ENCODE results near the gene SLC29A4.
"Not testable (repeated sequence)": the region's sequence is repeated elsewhere in the genome, so short reads cannot be mapped to it uniquely, and the experiment has no call there.

Gene SLC29A4

DNA sequence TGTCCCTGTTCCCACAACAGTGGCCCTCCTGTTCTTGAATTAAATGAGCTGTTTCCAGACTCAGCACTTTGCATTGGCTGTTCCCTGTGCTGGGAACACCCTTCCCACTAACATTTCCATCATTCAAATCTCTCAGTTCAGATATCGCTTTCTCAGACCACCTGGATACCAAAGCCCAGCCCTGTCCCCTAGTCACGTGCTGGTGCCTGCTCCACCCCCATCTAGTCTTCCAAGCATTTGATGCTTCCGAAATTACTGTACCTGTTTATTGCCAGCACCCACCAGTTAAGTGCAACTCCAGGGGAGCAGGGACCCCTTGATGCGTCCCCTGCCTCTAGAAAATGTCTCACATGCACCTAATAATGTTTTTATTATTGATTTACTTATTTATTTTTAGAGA lies 3.0 kb upstream of the SLC29A4 start:
- no peak overlapping the region for H3K27ac ChIP-seq (ENCODE audit: extremely low read depth, low read depth, low read length)
- H3K4me3 ChIP-seq (ENCODE audit: low read depth, low read length): no peak overlapping the region
- ChIA-PET POLR2A (no interaction called here), CTCF (interaction anchor here (0.6 kb wide), 1 partner anchor 223 kb away, joined by 3 read pairs; no protein-coding TSS in a partner anchor)
- H3K9me3 ChIP-seq (ENCODE audit: control insufficient read depth, insufficient read depth, low read depth, low read length): no peaks in the 10 kb centered on the region
- H3K4me1 ChIP-seq (ENCODE audit: control insufficient read depth, insufficient read depth, low read length): no peaks in the 10 kb centered on the region; the same call in 1 of the 2 replicates
- no peaks in the 10 kb centered on the region for H3K36me3 ChIP-seq (ENCODE audit: control insufficient read depth in 2 of 2, insufficient read depth in 1 of 2, low read length in 2 of 2)
- TF ChIP-seq ZNF48 (tag by site-specific recombination; IDR thresholded peaks at IDR 0.05) (no peak), ZNF530 (tag by site-specific recombination; IDR thresholded peaks at IDR 0.05; ENCODE audit: low read depth) (no peak), ZNF610 (tag by site-specific recombination; IDR thresholded peaks at IDR 0.05; ENCODE audit: borderline replicate concordance) (no peak), ZNF426 (tag by site-specific recombination; IDR thresholded peaks at IDR 0.05) (no peak), ZNF621 (tag by site-specific recombination; IDR thresholded peaks at IDR 0.05) (no peak), ZNF221 (tag by site-specific recombination; IDR thresholded peaks at IDR 0.05; ENCODE audit: borderline replicate concordance) (no peak), ZNF830 (tag by site-specific recombination; IDR thresholded peaks at IDR 0.05; ENCODE audit: low read depth) (no peak), HIC1 (tag by site-specific recombination; IDR thresholded peaks at IDR 0.05) (no peak), ZNF155 (tag by site-specific recombination; IDR thresholded peaks at IDR 0.05) (no peak), ZNF76 (tag by site-specific recombination; IDR thresholded peaks at IDR 0.05; ENCODE audit: borderline replicate concordance, low read depth) (no peak), ZNF18 (tag by site-specific recombination; IDR thresholded peaks at IDR 0.05) (no peak), HOXD13 (CRISPR knock-in tag; IDR thresholded peaks at IDR 0.05; ENCODE audit: borderline replicate concordance) (no peak), ZEB2 (tag by site-specific recombination; IDR thresholded peaks at IDR 0.05) (no peak), ZNF114 (tag by site-specific recombination; IDR thresholded peaks at IDR 0.05) (no peak), ZNF561 (tag by site-specific recombination; IDR thresholded peaks at IDR 0.05; ENCODE audit: borderline replicate concordance) (no peak), HOXC10 (CRISPR knock-in tag; IDR thresholded peaks at IDR 0.05) (no peak), ZNF555 (tag by site-specific recombination; conservative IDR thresholded peaks at IDR 0.05) (no peak)
- TF ChIP-seq, protein P1, sequence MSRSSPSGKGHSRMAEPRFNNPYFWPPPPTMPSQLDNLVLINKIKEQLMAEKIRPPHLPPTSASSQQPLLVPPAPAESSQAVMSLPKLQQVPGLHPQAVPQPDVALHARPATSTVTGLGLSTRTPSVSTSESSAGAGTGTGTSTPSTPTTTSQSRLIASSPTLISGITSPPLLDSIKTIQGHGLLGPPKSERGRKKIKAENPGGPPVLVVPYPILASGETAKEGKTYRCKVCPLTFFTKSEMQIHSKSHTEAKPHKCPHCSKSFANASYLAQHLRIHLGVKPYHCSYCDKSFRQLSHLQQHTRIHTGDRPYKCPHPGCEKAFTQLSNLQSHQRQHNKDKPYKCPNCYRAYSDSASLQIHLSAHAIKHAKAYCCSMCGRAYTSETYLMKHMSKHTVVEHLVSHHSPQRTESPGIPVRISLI (tag by site-specific recombination; IDR thresholded peaks at IDR 0.05): no peak
- TF ChIP-seq, protein P2, sequence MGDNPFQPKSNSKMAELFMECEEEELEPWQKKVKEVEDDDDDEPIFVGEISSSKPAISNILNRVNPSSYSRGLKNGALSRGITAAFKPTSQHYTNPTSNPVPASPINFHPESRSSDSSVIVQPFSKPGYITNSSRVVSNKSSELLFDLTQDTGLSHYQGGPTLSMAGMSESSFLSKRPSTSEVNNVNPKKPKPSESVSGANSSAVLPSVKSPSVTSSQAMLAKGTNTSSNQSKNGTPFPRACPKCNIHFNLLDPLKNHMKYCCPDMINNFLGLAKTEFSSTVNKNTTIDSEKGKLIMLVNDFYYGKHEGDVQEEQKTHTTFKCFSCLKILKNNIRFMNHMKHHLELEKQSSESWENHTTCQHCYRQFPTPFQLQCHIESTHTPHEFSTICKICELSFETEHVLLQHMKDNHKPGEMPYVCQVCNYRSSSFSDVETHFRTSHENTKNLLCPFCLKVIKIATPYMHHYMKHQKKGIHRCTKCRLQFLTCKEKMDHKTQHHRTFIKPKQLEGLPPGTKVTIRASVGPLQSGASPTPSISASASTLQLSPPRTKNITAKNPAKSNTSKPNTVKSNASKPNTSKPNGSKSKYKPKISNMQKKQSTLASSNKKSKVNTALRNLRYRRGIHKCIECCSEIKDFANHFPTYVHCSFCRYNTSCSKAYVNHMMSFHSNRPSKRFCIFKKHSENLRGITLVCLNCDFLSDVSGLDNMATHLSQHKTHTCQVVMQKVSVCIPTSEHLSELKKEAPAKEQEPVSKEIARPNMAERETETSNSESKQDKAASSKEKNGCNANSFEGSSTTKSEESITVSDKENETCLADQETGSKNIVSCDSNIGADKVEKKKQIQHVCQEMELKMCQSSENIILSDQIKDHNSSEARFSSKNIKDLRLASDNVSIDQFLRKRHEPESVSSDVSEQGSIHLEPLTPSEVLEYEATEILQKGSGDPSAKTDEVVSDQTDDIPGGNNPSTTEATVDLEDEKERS (tag by site-specific recombination; IDR thresholded peaks at IDR 0.05): no peak
- TF ChIP-seq, protein P3, sequence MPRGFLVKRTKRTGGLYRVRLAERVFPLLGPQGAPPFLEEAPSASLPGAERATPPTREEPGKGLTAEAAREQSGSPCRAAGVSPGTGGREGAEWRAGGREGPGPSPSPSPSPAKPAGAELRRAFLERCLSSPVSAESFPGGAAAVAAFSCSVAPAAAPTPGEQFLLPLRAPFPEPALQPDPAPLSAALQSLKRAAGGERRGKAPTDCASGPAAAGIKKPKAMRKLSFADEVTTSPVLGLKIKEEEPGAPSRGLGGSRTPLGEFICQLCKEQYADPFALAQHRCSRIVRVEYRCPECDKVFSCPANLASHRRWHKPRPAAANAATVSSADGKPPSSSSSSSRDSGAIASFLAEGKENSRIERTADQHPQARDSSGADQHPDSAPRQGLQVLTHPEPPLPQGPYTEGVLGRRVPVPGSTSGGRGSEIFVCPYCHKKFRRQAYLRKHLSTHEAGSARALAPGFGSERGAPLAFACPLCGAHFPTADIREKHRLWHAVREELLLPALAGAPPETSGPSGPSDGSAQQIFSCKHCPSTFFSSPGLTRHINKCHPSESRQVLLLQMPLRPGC (tag by site-specific recombination; IDR thresholded peaks at IDR 0.05): no peak

DNA sequence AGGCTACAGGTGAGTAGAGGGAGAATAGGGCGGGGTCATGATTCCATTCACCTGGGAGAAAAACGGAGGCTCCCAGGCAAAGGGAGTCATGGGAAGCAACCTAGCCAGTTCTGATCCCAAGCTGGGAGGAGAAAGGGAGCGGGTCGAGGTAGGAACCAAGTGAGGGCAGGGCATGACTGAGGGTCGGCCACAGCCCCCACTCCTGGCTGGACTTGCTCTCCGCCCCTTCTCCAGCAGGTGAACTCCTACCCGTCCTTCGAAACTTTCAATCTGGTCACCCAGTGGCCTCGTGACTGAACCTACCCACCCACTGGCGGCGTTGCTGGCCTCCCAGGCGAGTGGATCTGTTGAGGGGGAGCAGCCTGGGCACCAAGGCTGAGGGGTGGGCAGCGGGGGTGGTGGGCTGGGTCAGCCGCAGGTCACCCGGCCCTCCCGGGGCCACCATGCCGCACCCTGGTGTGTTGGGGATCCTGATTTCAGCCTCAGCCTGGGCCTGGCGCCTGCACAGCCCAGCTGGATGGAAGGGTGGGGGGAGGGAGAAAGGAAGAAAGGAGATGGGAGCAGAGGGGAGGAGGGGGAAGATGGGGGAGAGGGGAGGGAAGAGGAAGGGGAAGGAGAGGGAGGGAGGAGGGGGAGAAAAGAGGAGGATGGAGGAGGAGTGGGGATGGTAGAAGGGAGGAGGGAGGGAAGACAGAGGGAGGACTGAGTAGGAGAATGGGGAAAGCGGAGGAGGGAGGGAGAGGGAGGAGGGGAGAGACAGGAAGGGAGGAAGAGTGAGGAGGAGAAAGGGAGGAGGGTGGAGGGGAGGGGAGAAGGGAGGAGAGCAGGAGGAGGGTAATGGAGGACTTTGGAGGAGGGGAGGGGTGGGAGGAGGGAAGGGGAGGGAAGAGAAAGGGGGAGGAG lies 894 bp upstream of the SLC29A4 start:
- H3K36me3 ChIP-seq (ENCODE audit: control insufficient read depth in 2 of 2, insufficient read depth in 1 of 2, low read length in 2 of 2); CTCF ChIA-PET; H3K9me3 ChIP-seq (ENCODE audit: control insufficient read depth, insufficient read depth, low read depth, low read length); H3K27ac ChIP-seq (ENCODE audit: extremely low read depth, low read depth, low read length); H3K4me1 ChIP-seq (ENCODE audit: control insufficient read depth, insufficient read depth, low read length); POLR2A ChIA-PET; H3K4me3 ChIP-seq (ENCODE audit: low read depth, low read length): not testable (repeated sequence)
